H1 (cell line): ENCODE results near the gene CDC45. TPM values are rescaled to one million over a fixed set of nuclear protein-coding genes. Genes with fewer than 3 reads are reported as not detected.

ENCODE experiments used
- POU5F1 ChIP-seq: IDR thresholded peaks from 2 replicates; pipeline ENCODE4 v1.6.1; 2011; ENCODE audit warnings: low read depth, mild to moderate bottlenecking, low read length, moderate library complexity
- polyA plus RNA-seq, 7 experiments: library from polyadenylated mRNA; depleted of rRNA in 3 of 7; stranded (reverse) in 5 of 7; unstranded in 2 of 7; fragments of >200 nt in 5 of 7; fragments of 200-250 nt in 2 of 7; gene quantifications; 1 replicate in 5 of 7; 2 replicates in 1 of 7; 4 replicates in 1 of 7; pipeline versions ENCODE4 v1.2.1 to v1.2.3, GENCODE V29; 2011 to 2013; ENCODE audit warnings: missing spikeins in 2 of 7, mixed read lengths in 2 of 7
- total RNA-seq: library from RNA; stranded (reverse); fragmentation: NEBNext Ultra II Directional; extraction: Animal tissue kit (Norgen Biotek cat#: 25700); gene quantifications from 2 replicates; pipeline ENCODE4 v1.2.1, GENCODE V29; 2021

Gene CDC45
- total and polyA plus RNA-seq, 2 of the 8 experiments (the other 6 are each of a cell fraction or from before 2014, with no cell fraction given), result 31.9 to 37.7 TPM

GRCh38 chr22:19478901-19479354, 792 bp upstream of the CDC45 start, which contains the start of gene UFD1 (continued):
- no peak for TF ChIP-seq POU5F1
